Uterus (tissue), 4 donors: Measurements from ENCODE around the gene ARFRP1. TPM values are rescaled to one million over a fixed set of nuclear protein-coding genes. Genes with fewer than 3 reads are reported as not detected.

Experiments
- DNase-seq, 2 donors: peaks; one replicate each; pipeline ENCODE4 v3.0.0-alpha.2; 2019 to 2020
- H3K27ac ChIP-seq, 2 donors: fragments of 200-600 bp; sonication (generic); 1 replicate in 1 of 2; 2 replicates in 1 of 2; pipeline ENCODE4 v1.5.1; 2016 to 2018
- H3K27me3 ChIP-seq, 2 donors: fragments of 200-600 bp; sonication (generic); one replicate each; pipeline ENCODE4 v1.5.1; 2018 to 2019; ENCODE audit warnings: control low read depth in 1 of 2
- H3K36me3 ChIP-seq, 2 donors: fragments of 200-600 bp; sonication (generic); one replicate each; pipeline ENCODE4 v1.5.1; 2019; ENCODE audit warnings: control low read depth in 1 of 2
- H3K4me1 ChIP-seq, 2 donors: fragments of 200-600 bp; sonication (generic); one replicate each; pipeline ENCODE4 v1.5.1; 2018 to 2019; ENCODE audit warnings: control low read depth in 1 of 2
- H3K4me3 ChIP-seq, 2 donors: fragments of 200-600 bp; sonication (generic); 1 replicate in 1 of 2; 2 replicates in 1 of 2; pipeline ENCODE4 v1.5.1; 2018 to 2019; ENCODE audit warnings: mild to moderate bottlenecking in 1 of 2
- H3K9me3 ChIP-seq, 2 donors: fragments of 200-600 bp; sonication (generic); one replicate each; pipeline ENCODE4 v1.5.1; 2019; ENCODE audit warnings: control low read depth in 1 of 2
- CTCF ChIP-seq, 4 experiments: fragments of 200-600 bp in 2 of 4; fragments of 450-650 bp in 2 of 4; sonication (generic) in 2 of 4; IDR thresholded peaks; one replicate each; pipeline ENCODE4 v1.5.1; 2016 to 2019; ENCODE audit warnings: antibody characterized with exemption in 4 of 4, mild to moderate bottlenecking in 2 of 4, moderate library complexity in 1 of 4
- POLR2A ChIP-seq, 2 donors: fragments of 450-650 bp; IDR thresholded peaks; one replicate each; pipeline ENCODE4 v1.6.1; 2016; ENCODE audit warnings: antibody characterized with exemption in 2 of 2, mild to moderate bottlenecking in 1 of 2, moderate library complexity in 1 of 2
- intact Hi-C: fragments of 100-400 bp; cut with DNase I; formaldehyde crosslinking; loops from one replicate; pipeline ENCODE4 v1.15.1; 2023; ENCODE audit warnings: low total_unique reads
- total RNA-seq, 4 donors: library from RNA; depleted of rRNA in 3 of 4; stranded (reverse); fragments of >200 nt in 3 of 4; gene quantifications; one replicate each; pipeline versions ENCODE4 v1.1.0 to v1.2.4, GENCODE V29; 2014 to 2023
- donor health status: DM: yes; HTN: yes; CAD: no.

Gene ARFRP1
- total RNA-seq, 4 donors from 2014 or later = 26.1 to 59.8 (median 33.5) TPM

- Histone ChIP-seq H3K27me3 (no peaks in the 10 kb centered on the region), H3K4me1 (peaks cover 6 to 8% of the 10 kb centered on the region in 2 donors), H3K36me3 (no peaks in the 10 kb centered on the region), H3K9me3 (no peaks in the 10 kb centered on the region), H3K27ac (peak overlapping the region; percentile 73 to 94), H3K4me3 (peak overlapping the region; percentile 40 to 87)
- DNase-seq = peak; percentile 36 to 44
- no peak for TF ChIP-seq POLR2A (IDR thresholded peaks at IDR 0.05)
- no peak for TF ChIP-seq CTCF (IDR thresholded peaks at IDR 0.05)
- intact Hi-C loops = no loop called here
Observed at GRCh38 chr20:63706852-63707557, 771 bp downstream of the ARFRP1 start.

GRCh38 chr20:63706027-63706695 is 1.6 kb downstream of the ARFRP1 start:
- H3K36me3 ChIP-seq = no peaks in the 10 kb centered on the region
- DNase-seq = no peak
- H3K9me3 ChIP-seq = no peaks in the 10 kb centered on the region
- no peak overlapping the region for H3K4me3 ChIP-seq
- peaks cover 6 to 8% of the 10 kb centered on the region in 2 donors for H3K4me1 ChIP-seq
- intact Hi-C loops = no loop called here
- no peak overlapping the region for H3K27ac ChIP-seq
- TF ChIP-seq POLR2A (IDR thresholded peaks at IDR 0.05) = no peak
- no peak for TF ChIP-seq CTCF (IDR thresholded peaks at IDR 0.05)
- H3K27me3 ChIP-seq = no peaks in the 10 kb centered on the region

GRCh38 chr20:63705232-63706026 is 2.3 kb downstream of the ARFRP1 start:
- intact Hi-C loops = no loop called here
- Histone ChIP-seq H3K27me3 (no peaks in the 10 kb centered on the region), H3K4me3 (no peak overlapping the region), H3K4me1 (peaks cover 6 to 8% of the 10 kb centered on the region in 2 donors), H3K27ac (no peak overlapping the region), H3K9me3 (no peaks in the 10 kb centered on the region), H3K36me3 (no peaks in the 10 kb centered on the region)
- no peak for TF ChIP-seq POLR2A (IDR thresholded peaks at IDR 0.05)
- TF ChIP-seq CTCF (IDR thresholded peaks at IDR 0.05) = no peak
- no peak for DNase-seq

- DNase-seq = no peak
- Histone ChIP-seq H3K4me1 (peaks cover 6 to 8% of the 10 kb centered on the region in 2 donors), H3K4me3 (no peak overlapping the region), H3K36me3 (no peaks in the 10 kb centered on the region), H3K27ac (no peak overlapping the region), H3K27me3 (no peaks in the 10 kb centered on the region), H3K9me3 (no peaks in the 10 kb centered on the region)
- TF ChIP-seq CTCF (IDR thresholded peaks at IDR 0.05) (no peak), POLR2A (IDR thresholded peaks at IDR 0.05) (no peak)
- intact Hi-C loops = no loop called here
Observed at GRCh38 chr20:63704749-63705117, 3.0 kb downstream of the ARFRP1 start.
